Transverse colon (tissue), 4 donors: Measurements from ENCODE around the gene HDGF. TPM values are rescaled to one million over a fixed set of nuclear protein-coding genes. Genes with fewer than 3 reads are reported as not detected.

Source experiments
- DNase-seq: peaks from one replicate; pipeline ENCODE4 v3.0.0-alpha.2; 2019
- H3K27ac ChIP-seq, 4 donors: fragments of 200-600 bp; sonication (generic); 2 replicates each; pipeline ENCODE4 v1.5.1; 2016 to 2018; ENCODE audit warnings: inconsistent platforms in 4 of 4
- H3K27me3 ChIP-seq: fragments of 200-600 bp; sonication (generic); 2 replicates; pipeline ENCODE4 v1.5.1; 2017; ENCODE audit warnings: inconsistent platforms
- H3K36me3 ChIP-seq, 4 donors: fragments of 200-600 bp; sonication (generic); 2 replicates each; pipeline ENCODE4 v1.5.1; 2017 to 2019; ENCODE audit warnings: inconsistent platforms in 4 of 4
- H3K4me1 ChIP-seq, 4 donors: fragments of 200-600 bp; sonication (generic); 2 replicates each; pipeline ENCODE4 v1.5.1; 2017 to 2020; ENCODE audit warnings: inconsistent platforms in 4 of 4
- H3K4me3 ChIP-seq, 4 donors: fragments of 200-600 bp; sonication (generic); 1 replicate in 1 of 4; 2 replicates in 3 of 4; pipeline versions ENCODE4 v1.5.1 to v1.6.1; 2017 to 2019; ENCODE audit warnings: inconsistent platforms in 4 of 4
- H3K9me3 ChIP-seq, 2 donors: fragments of 200-600 bp; sonication (generic); 2 replicates each; pipeline ENCODE4 v1.5.1; 2017 to 2019; ENCODE audit warnings: inconsistent platforms in 2 of 2
- EP300 ChIP-seq: sonication (generic); formaldehyde crosslinking; IDR thresholded peaks from one replicate; pipeline ENCODE4 v1.6.1; 2017; ENCODE audit warnings: antibody characterized with exemption, low read depth
- POLR2A ChIP-seq: fragments of 450-650 bp; IDR thresholded peaks from one replicate; pipeline ENCODE4 v1.6.1; 2016; ENCODE audit warnings: antibody characterized with exemption, mild to moderate bottlenecking, moderate library complexity
- POLR2AphosphoS5 ChIP-seq, 3 donors: sonication (generic); formaldehyde crosslinking; IDR thresholded peaks; one replicate each; pipeline ENCODE4 v1.6.1; 2016; ENCODE audit warnings: antibody characterized with exemption in 3 of 3
- WGBS, 2 donors: methylation state at CpG; one replicate each; pipeline ENCODE4 v1.1.5; 2018; ENCODE audit warnings: low coverage in 1 of 2; 5-methylcytosine and 5-hydroxymethylcytosine counted together
- in situ Hi-C, 4 donors: fragments of 200-750 bp; cut with MboI; loops; one replicate each; pipeline versions ENCODE4 v1.15.0 to v1.15.1; 2017; ENCODE audit warnings: low sequenced_read_pairs in 3 of 4, low pct_ligation_motif_present in 1 of 4, low pct_unique_long_range_greater_than_20kb in 1 of 4
- intact Hi-C: fragments of 100-400 bp; cut with DNase I; formaldehyde crosslinking; loops from one replicate; pipeline ENCODE4 v1.15.1; 2023; ENCODE audit warnings: low total_unique reads
- total RNA-seq, 4 donors: library from RNA; depleted of rRNA; stranded (reverse); fragments of >200 nt; gene quantifications; one replicate each; pipeline ENCODE4 v1.1.0, GENCODE V29; 2016
- TF ChIP-seq, protein P1 (sequence below), 5 experiments: fragments of 200-600 bp in 3 of 5; fragments of 450-650 bp in 2 of 5; sonication (generic) in 3 of 5; IDR thresholded peaks; 1 replicate in 2 of 5; 2 replicates in 3 of 5; pipeline ENCODE4 v1.5.1; 2016 to 2017; ENCODE audit warnings: antibody characterized with exemption in 5 of 5, inconsistent platforms in 3 of 5, mild to moderate bottlenecking in 2 of 5, moderate library complexity in 1 of 5

HDGF gene
- total RNA-seq, 4 donors from 2014 or later: 150 to 204 (median 179) TPM

DNA sequence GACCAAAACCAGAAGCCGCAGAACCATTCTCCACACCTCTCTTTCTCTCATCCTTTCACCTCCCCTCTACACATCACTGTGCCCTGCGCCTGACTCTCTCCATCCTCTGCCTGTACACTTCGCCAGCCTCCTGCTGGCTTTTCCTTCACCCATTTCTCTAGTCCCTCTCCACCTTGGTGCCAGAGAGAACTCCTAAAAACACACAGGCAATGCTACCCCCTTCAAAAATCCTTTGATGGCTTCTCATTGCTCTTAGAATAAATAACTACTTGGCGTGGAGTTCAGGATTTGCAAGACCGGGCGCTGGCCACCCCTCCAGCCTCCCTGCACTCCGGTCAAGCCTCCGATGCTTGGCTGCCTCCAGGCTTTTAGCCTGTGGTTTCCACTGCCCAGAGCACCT is 54.7 kb downstream of the HDGF start:
- no peak for DNase-seq
- intact Hi-C loops (loop anchor here (10.0 kb wide), 1 partner anchor 158 kb away; the partner anchor contains the start of gene INSRR), in situ Hi-C loops (loop anchor here in 2 of 4 donors (25.0 kb wide), 1 partner anchor 166 kb away; the partner anchor contains the start of genes INSRR (in 2 of the 2) and NTRK1 (in 2 of the 2))
- Histone ChIP-seq H3K36me3 (no peaks in the 10 kb centered on the region), H3K27ac (no peak overlapping the region), H3K4me1 (peaks cover 0 to 20% (median 7%) of the 10 kb centered on the region in 4 donors), H3K4me3 (no peak overlapping the region), H3K9me3 (no peaks in the 10 kb centered on the region), H3K27me3 (peaks cover 43% of the 10 kb centered on the region)
- TF ChIP-seq, protein P1, sequence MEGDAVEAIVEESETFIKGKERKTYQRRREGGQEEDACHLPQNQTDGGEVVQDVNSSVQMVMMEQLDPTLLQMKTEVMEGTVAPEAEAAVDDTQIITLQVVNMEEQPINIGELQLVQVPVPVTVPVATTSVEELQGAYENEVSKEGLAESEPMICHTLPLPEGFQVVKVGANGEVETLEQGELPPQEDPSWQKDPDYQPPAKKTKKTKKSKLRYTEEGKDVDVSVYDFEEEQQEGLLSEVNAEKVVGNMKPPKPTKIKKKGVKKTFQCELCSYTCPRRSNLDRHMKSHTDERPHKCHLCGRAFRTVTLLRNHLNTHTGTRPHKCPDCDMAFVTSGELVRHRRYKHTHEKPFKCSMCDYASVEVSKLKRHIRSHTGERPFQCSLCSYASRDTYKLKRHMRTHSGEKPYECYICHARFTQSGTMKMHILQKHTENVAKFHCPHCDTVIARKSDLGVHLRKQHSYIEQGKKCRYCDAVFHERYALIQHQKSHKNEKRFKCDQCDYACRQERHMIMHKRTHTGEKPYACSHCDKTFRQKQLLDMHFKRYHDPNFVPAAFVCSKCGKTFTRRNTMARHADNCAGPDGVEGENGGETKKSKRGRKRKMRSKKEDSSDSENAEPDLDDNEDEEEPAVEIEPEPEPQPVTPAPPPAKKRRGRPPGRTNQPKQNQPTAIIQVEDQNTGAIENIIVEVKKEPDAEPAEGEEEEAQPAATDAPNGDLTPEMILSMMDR (IDR thresholded peaks at IDR 0.05): no peak
- TF ChIP-seq EP300: no peak
- no peak for TF ChIP-seq POLR2AphosphoS5 (IDR thresholded peaks at IDR 0.05)
- no peak for TF ChIP-seq POLR2A
- 81 to 89% methylated on average over 6 to 8 of the region's 8 CpGs for WGBS, 2 donors

DNA sequence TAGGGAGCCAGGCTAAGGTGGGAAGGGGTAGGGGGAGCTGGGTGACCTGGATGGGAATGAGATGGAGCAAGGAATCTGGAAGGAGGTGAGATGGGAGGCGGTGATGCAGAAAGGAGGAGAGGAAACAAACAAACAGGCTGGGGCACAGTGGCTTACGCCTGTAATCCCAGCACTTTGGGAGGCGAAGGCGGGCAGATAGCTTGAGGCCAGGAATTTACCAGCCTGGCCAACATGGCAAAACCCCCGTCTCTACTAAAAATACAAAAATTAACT is 56.8 kb downstream of the HDGF start:
- 85 to 87% methylated on average over 4 to 5 of the region's 5 CpGs for WGBS, 2 donors
- DNase-seq: no peak
- no peaks in the 10 kb centered on the region for H3K9me3 ChIP-seq
- in situ Hi-C loops (loop anchor here in 2 of 4 donors (25.0 kb wide), 1 partner anchor 168 kb away; the partner anchor contains the start of genes INSRR (in 2 of the 2) and NTRK1 (in 2 of the 2)), intact Hi-C loops (loop anchor here (10.0 kb wide), 1 partner anchor 160 kb away; the partner anchor contains the start of gene INSRR)
- TF ChIP-seq, protein P1 (IDR thresholded peaks at IDR 0.05): no peak
- TF ChIP-seq POLR2A (no peak), EP300 (no peak)
- H3K4me1 ChIP-seq: peaks cover 3 to 25% (median 9%) of the 10 kb centered on the region in 4 donors
- H3K27me3 ChIP-seq: peaks cover 46% of the 10 kb centered on the region
- H3K27ac ChIP-seq: no peak overlapping the region
- no peak overlapping the region for H3K4me3 ChIP-seq
- no peaks in the 10 kb centered on the region for H3K36me3 ChIP-seq

- intact Hi-C loops (loop anchor here (10.0 kb wide), 1 partner anchor 161 kb away; the partner anchor contains the start of gene INSRR), in situ Hi-C loops (loop anchor here in 2 of 4 donors (25.0 kb wide), 1 partner anchor 168 kb away; the partner anchor contains the start of genes INSRR (in 2 of the 2) and NTRK1 (in 2 of the 2))
- Histone ChIP-seq H3K9me3 (no peaks in the 10 kb centered on the region), H3K36me3 (no peaks in the 10 kb centered on the region), H3K27me3 (peaks cover 49% of the 10 kb centered on the region), H3K4me3 (no peak overlapping the region), H3K4me1 (peaks cover 4 to 30% (median 11%) of the 10 kb centered on the region in 4 donors), H3K27ac (no peak overlapping the region)
- no peak for DNase-seq
- WGBS, 2 donors: 66 to 90% methylated on average over 2 to 12 of the region's 12 CpGs
- TF ChIP-seq, protein P1 (IDR thresholded peaks at IDR 0.05): peak in 1 of 5 experiments; percentile 21
- TF ChIP-seq EP300: no peak
Measured at GRCh38 chr1:156693848-156694689, 57.4 kb downstream of the HDGF start.
